ENCODE data around the gene ITGA2. TPM values are rescaled to one million over a fixed set of nuclear protein-coding genes. Genes with fewer than 3 reads are reported as not detected.

ITGA2 gene
- total RNA-seq, 4 donors from 2014 or later: 1.5 to 10.1 (median 8.7) TPM

DNA sequence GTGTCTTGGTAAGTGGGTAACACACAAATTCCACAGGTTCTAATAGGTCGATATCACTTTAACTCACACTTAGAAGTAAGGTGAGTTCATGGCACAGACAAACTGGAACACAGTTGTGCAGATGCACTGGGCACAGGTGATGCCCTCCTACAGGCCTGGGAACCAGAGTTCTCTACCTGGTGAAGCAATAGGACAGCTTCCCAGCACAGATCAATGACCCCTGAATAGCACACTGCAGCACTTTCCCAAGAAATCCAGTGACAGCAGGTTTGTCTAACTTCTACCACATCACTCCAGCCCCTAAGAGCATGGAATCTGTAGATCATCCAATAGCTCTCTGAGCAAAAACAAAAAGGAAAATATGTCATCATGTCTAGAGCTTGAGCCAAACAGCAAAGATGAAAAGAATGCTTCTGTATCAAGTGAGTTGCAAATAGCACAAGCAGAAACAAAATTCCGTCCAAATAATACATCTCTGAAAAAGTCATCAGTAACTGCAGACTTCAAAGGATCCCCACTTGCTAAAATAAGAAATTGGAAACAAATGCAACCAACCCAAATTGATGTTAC, 86.9 kb downstream of the ITGA2 start:
- DNase-seq: no peak
- H3K9me3 ChIP-seq: no peaks in the 10 kb centered on the region
- H3K36me3 ChIP-seq: peaks cover 0 to 13% (median 0%) of the 10 kb centered on the region in 4 donors
- H3K4me3 ChIP-seq: no peak overlapping the region
- TF ChIP-seq POLR2AphosphoS5 (IDR thresholded peaks at IDR 0.05): no peak
- no peak for TF ChIP-seq EP300 (IDR thresholded peaks at IDR 0.05; ENCODE audit: low read depth)
- no peak for TF ChIP-seq POLR2A (IDR thresholded peaks at IDR 0.05)
- TF ChIP-seq, protein P1, sequence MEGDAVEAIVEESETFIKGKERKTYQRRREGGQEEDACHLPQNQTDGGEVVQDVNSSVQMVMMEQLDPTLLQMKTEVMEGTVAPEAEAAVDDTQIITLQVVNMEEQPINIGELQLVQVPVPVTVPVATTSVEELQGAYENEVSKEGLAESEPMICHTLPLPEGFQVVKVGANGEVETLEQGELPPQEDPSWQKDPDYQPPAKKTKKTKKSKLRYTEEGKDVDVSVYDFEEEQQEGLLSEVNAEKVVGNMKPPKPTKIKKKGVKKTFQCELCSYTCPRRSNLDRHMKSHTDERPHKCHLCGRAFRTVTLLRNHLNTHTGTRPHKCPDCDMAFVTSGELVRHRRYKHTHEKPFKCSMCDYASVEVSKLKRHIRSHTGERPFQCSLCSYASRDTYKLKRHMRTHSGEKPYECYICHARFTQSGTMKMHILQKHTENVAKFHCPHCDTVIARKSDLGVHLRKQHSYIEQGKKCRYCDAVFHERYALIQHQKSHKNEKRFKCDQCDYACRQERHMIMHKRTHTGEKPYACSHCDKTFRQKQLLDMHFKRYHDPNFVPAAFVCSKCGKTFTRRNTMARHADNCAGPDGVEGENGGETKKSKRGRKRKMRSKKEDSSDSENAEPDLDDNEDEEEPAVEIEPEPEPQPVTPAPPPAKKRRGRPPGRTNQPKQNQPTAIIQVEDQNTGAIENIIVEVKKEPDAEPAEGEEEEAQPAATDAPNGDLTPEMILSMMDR (IDR thresholded peaks at IDR 0.05): no peak
- no peak overlapping the region for H3K27ac ChIP-seq
- H3K27me3 ChIP-seq: no peaks in the 10 kb centered on the region
- intact Hi-C loops (cut with DNase I; ENCODE audit: low total_unique reads): no loop called here
- WGBS, 2 donors (ENCODE audit: low coverage in 1 of 2): 88 to 90% methylated on average over 1 to 2 of the region's 2 CpGs
- in situ Hi-C loops (cut with MboI; ENCODE audit: low pct_ligation_motif_present in 1 of 4, low pct_unique_long_range_greater_than_20kb in 1 of 4, low sequenced_read_pairs in 3 of 4): loop anchor here in 1 of 4 donors (25.0 kb wide), 1 partner anchor 289 kb away; the partner anchor contains the start of genes ITGA1 and PELO
- no peaks in the 10 kb centered on the region for H3K4me1 ChIP-seq

DNA sequence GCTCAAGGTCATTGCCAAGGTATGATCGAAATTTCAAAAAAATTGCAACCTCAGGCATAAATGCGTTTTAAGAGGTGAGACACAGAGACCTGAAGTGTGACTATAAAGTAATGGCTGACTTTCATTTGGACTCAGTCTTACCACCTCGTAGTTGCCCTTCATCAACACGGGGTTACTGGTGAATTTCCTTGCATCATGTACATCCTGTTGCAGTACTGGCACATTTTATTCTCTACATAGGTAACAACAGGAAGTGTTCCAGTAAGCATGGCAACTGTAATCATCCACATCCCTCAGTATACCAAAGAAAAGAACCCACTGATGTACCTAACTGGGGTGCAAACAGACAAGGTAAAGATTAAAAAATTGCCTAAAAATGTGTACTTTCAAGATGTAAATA, 91.1 kb downstream of the ITGA2 start:
- in situ Hi-C loops (cut with MboI; ENCODE audit: low pct_ligation_motif_present in 1 of 4, low pct_unique_long_range_greater_than_20kb in 1 of 4, low sequenced_read_pairs in 3 of 4) (loop anchor here in 1 of 4 donors (25.0 kb wide), 1 partner anchor 293 kb away; the partner anchor contains the start of genes ITGA1 and PELO), intact Hi-C loops (cut with DNase I; ENCODE audit: low total_unique reads) (no loop called here)
- Histone ChIP-seq H3K9me3 (no peaks in the 10 kb centered on the region), H3K4me3 (no peak overlapping the region), H3K4me1 (no peaks in the 10 kb centered on the region), H3K27me3 (no peaks in the 10 kb centered on the region), H3K27ac (no peak overlapping the region), H3K36me3 (no peaks in the 10 kb centered on the region)
- WGBS, 2 donors (ENCODE audit: low coverage in 1 of 2): 88 to 100% methylated on average over 1 to 4 of the region's 4 CpGs
- TF ChIP-seq POLR2AphosphoS5 (IDR thresholded peaks at IDR 0.05): no peak
- TF ChIP-seq, protein P1 (IDR thresholded peaks at IDR 0.05): no peak
- TF ChIP-seq EP300 (IDR thresholded peaks at IDR 0.05; ENCODE audit: low read depth): no peak
- no peak for TF ChIP-seq POLR2A (IDR thresholded peaks at IDR 0.05)
- DNase-seq: no peak

DNA sequence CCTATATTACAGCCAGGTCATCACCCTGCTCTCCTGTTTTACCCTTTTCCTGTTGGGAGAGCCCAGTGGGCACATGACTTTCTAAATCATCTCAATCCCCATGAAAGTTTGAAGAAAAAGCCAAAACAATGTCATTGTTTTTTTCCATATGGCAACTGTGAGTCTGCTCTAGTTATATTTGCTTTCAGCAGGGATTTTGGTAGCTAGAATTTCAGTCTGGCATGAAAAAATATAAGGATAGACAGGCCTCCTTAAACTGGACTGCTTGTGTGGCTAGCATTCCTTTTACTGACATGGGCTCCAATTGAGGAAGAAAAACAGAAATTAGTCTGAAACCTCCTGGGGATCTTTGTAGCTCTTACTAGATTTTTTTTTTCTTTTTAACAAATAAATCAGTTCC, 94.8 kb downstream of the ITGA2 start:
- Histone ChIP-seq H3K27me3 (no peaks in the 10 kb centered on the region), H3K9me3 (no peaks in the 10 kb centered on the region), H3K4me1 (no peaks in the 10 kb centered on the region), H3K4me3 (no peak overlapping the region), H3K27ac (no peak overlapping the region), H3K36me3 (no peaks in the 10 kb centered on the region)
- intact Hi-C loops (cut with DNase I; ENCODE audit: low total_unique reads) (no loop called here), in situ Hi-C loops (cut with MboI; ENCODE audit: low pct_ligation_motif_present in 1 of 4, low pct_unique_long_range_greater_than_20kb in 1 of 4, low sequenced_read_pairs in 3 of 4) (loop anchor here in 1 of 4 donors (25.0 kb wide), 1 partner anchor 297 kb away; the partner anchor contains the start of genes ITGA1 and PELO)
- TF ChIP-seq POLR2A (IDR thresholded peaks at IDR 0.05): no peak
- no peak for TF ChIP-seq POLR2AphosphoS5 (IDR thresholded peaks at IDR 0.05)
- TF ChIP-seq, protein P1 (IDR thresholded peaks at IDR 0.05): no peak
- TF ChIP-seq EP300 (IDR thresholded peaks at IDR 0.05; ENCODE audit: low read depth): no peak
- no peak for DNase-seq

DNA sequence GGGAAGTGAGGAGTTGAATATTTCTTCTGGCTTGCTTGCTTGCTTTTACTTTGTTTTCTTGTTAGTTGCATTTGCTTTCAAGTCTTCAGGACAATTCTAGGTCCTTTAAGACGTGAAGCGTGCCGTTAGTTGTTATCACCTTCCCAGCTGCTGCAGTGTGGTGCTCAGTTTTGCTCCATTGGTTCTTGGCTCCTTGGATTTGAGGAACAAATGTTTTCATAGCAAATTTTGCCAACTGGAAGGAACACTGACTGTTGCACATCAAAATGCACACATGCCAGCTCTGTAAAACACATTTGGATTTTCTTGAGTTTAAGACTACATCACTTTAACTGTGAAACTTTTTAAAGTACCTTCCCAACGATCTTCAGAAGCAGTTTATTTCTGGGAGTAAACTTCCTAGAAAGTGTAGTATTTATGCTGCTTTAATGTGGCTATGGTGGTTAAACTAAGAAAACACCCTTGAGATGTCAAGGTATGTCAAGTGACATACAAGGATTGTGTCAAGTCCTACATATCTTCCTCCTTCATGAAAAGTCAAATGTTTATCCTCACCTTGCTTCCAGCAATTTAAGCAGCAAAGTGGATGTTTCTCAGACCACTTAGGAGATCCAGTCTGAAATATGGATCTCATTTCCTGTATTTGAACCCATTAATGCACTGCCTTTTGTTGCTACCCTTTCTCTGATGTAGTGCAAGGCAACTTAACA, 95.5 kb downstream of the ITGA2 start:
- Histone ChIP-seq H3K9me3 (no peaks in the 10 kb centered on the region), H3K36me3 (no peaks in the 10 kb centered on the region), H3K27ac (no peak overlapping the region), H3K27me3 (no peaks in the 10 kb centered on the region), H3K4me1 (no peaks in the 10 kb centered on the region), H3K4me3 (no peak overlapping the region)
- no peak for DNase-seq
- in situ Hi-C loops (cut with MboI; ENCODE audit: low pct_ligation_motif_present in 1 of 4, low pct_unique_long_range_greater_than_20kb in 1 of 4, low sequenced_read_pairs in 3 of 4) (loop anchor here in 1 of 4 donors (25.0 kb wide), 1 partner anchor 297 kb away; the partner anchor contains the start of genes ITGA1 and PELO), intact Hi-C loops (cut with DNase I; ENCODE audit: low total_unique reads) (loop anchor here (5.0 kb wide), 1 partner anchor 127 kb away; no protein-coding TSS in a partner anchor)
- 72 to 83% methylated on average over 4 of the region's 4 CpGs for WGBS, 2 donors (ENCODE audit: low coverage in 1 of 2)
- no peak for TF ChIP-seq POLR2AphosphoS5 (IDR thresholded peaks at IDR 0.05)
- no peak for TF ChIP-seq EP300 (IDR thresholded peaks at IDR 0.05; ENCODE audit: low read depth)
- TF ChIP-seq POLR2A (IDR thresholded peaks at IDR 0.05): no peak
- TF ChIP-seq, protein P1 (IDR thresholded peaks at IDR 0.05): no peak
